ENCODE results near the gene FAM110C. TPM values are rescaled to one million over a fixed set of nuclear protein-coding genes. Genes with fewer than 3 reads are reported as not detected.
A peak's percentile ranks its signal among the peaks of the same experiment; 100 is the strongest.
"Not testable (repeated sequence)": the region's sequence is repeated elsewhere in the genome, so short reads cannot be mapped to it uniquely, and the experiment has no call there.

FAM110C gene
- total RNA-seq, 4 donors from 2014 or later, result 5.0 to 39.2 (median 28.3) TPM

GRCh38 chr2:23283-23682 is 23.0 kb downstream of the FAM110C start:
- H3K36me3 ChIP-seq, result no peaks in the 10 kb centered on the region
- H3K4me1 ChIP-seq, result peaks cover 0 to 22% (median 0%) of the 10 kb centered on the region in 4 donors
- H3K9me3 ChIP-seq, result no peaks in the 10 kb centered on the region
- DNase-seq, result no peak
- H3K27me3 ChIP-seq, result no peaks in the 10 kb centered on the region
- H3K4me3 ChIP-seq, result no peak overlapping the region
- H3K27ac ChIP-seq, result no peak overlapping the region
- TF ChIP-seq POLR2A (IDR thresholded peaks at IDR 0.05) (no peak), CTCF (IDR thresholded peaks at IDR 0.05) (no peak)

GRCh38 chr2:22244-22643 is 24.1 kb downstream of the FAM110C start:
- not testable (repeated sequence) for H3K9me3 ChIP-seq, H3K4me3 ChIP-seq, H3K36me3 ChIP-seq, DNase-seq, H3K27ac ChIP-seq, H3K27me3 ChIP-seq
- peaks cover 0 to 22% (median 0%) of the 10 kb centered on the region in 4 donors for H3K4me1 ChIP-seq

- H3K4me3 ChIP-seq, H3K27me3 ChIP-seq, DNase-seq, H3K9me3 ChIP-seq, H3K36me3 ChIP-seq: not testable (repeated sequence)
- H3K27ac ChIP-seq, result peak overlapping the region in 2 of 4 donors; percentile 41 to 56
- peaks cover 0 to 22% (median 0%) of the 10 kb centered on the region in 4 donors for H3K4me1 ChIP-seq
These were observed 26.0 kb downstream of the FAM110C start for GRCh38 chr2:20259-20658.

GRCh38 chr2:19505-19904 is 26.8 kb downstream of the FAM110C start:
- Histone ChIP-seq H3K27me3 (no peaks in the 10 kb centered on the region), H3K36me3 (no peaks in the 10 kb centered on the region), H3K4me1 (peaks cover 0 to 19% (median 0%) of the 10 kb centered on the region in 4 donors), H3K27ac (peak overlapping the region in 2 of 4 donors; percentile 41 to 56), H3K9me3 (no peaks in the 10 kb centered on the region), H3K4me3 (no peak overlapping the region)
- peak in 2 of 3 donors; percentile 75 for DNase-seq
- TF ChIP-seq POLR2A (IDR thresholded peaks at IDR 0.05), result no peak
- TF ChIP-seq CTCF (IDR thresholded peaks at IDR 0.05), result peak in 2 of 6 experiments; percentile 20 to 34

- H3K27me3 ChIP-seq, result no peaks in the 10 kb centered on the region
- H3K9me3 ChIP-seq, result no peaks in the 10 kb centered on the region
- H3K4me1 ChIP-seq, result peaks cover 0 to 15% (median 0%) of the 10 kb centered on the region in 4 donors
- H3K27ac ChIP-seq, result no peak overlapping the region
- no peaks in the 10 kb centered on the region for H3K36me3 ChIP-seq
- TF ChIP-seq CTCF (IDR thresholded peaks at IDR 0.05) (peak in 4 of 6 experiments; percentile 26 to 70 (median 64)), POLR2A (IDR thresholded peaks at IDR 0.05) (no peak)
- H3K4me3 ChIP-seq, result no peak overlapping the region
- DNase-seq, result no peak
These were observed 27.7 kb downstream of the FAM110C start for GRCh38 chr2:18402-19271.

GRCh38 chr2:15916-16315 is 30.4 kb downstream of the FAM110C start:
- DNase-seq, H3K27ac ChIP-seq, H3K4me3 ChIP-seq, H3K36me3 ChIP-seq, H3K27me3 ChIP-seq, H3K9me3 ChIP-seq: not testable (repeated sequence)
- H3K4me1 ChIP-seq, result peaks cover 0 to 15% (median 0%) of the 10 kb centered on the region in 4 donors

GRCh38 chr2:11248-11941 is 34.9 kb downstream of the FAM110C start:
- Histone ChIP-seq H3K27me3 (no peaks in the 10 kb centered on the region), H3K36me3 (no peaks in the 10 kb centered on the region), H3K9me3 (no peaks in the 10 kb centered on the region), H3K27ac (no peak overlapping the region), H3K4me1 (no peaks in the 10 kb centered on the region), H3K4me3 (no peak overlapping the region)
- peak in 2 of 3 donors; percentile 74 to 75 for DNase-seq
- TF ChIP-seq CTCF (IDR thresholded peaks at IDR 0.05) (peak in 4 of 6 experiments; percentile 32 to 80 (median 72)), POLR2A (IDR thresholded peaks at IDR 0.05) (no peak)
